Activated naive CD8-positive, alpha-beta T cell treated with anti-CD3 and anti-CD28 coated beads, Interleukin-2, amount 50 U/mL, for 16 hours (primary cell): ENCODE results near the gene FUT7.

ENCODE experiments used
- DNase-seq: peaks from one replicate; pipeline ENCODE4 v3.0.0-alpha.2; 2020; ENCODE audit warnings: low read depth, low spot score

Gene FUT7

GRCh38 chr9:137031904-137032640 is at the start of gene FUT7:
Gene FUT7, minus strand, starts transcription at chr9:137032088. Its CDS starts 97 bp downstream, at chr9:137031991.
- DNase-seq: no peak

GRCh38 chr9:137080260-137081122 is 48.6 kb upstream of the FUT7 start:
- no peak for DNase-seq

GRCh38 chr9:137079401-137079787 is 47.5 kb upstream of the FUT7 start:
- DNase-seq: no peak

GRCh38 chr9:137078701-137079400 is 47.0 kb upstream of the FUT7 start:
- no peak for DNase-seq

- no peak for DNase-seq
Observed at GRCh38 chr9:137077758-137078693, 46.1 kb upstream of the FUT7 start.

GRCh38 chr9:137077010-137077747 is 45.3 kb upstream of the FUT7 start, which contains the start of gene UAP1L1:
Gene UAP1L1, plus strand, starts transcription at chr9:137077517. Its CDS starts 16 bp downstream, at chr9:137077533.
- DNase-seq: no peak

- DNase-seq: no peak
Observed at GRCh38 chr9:137076636-137077009, 44.7 kb upstream of the FUT7 start.

- no peak for DNase-seq
Observed at GRCh38 chr9:137075275-137075775, 43.4 kb upstream of the FUT7 start.

GRCh38 chr9:137074657-137075274 is 42.9 kb upstream of the FUT7 start:
- DNase-seq: no peak

GRCh38 chr9:137073992-137074399 is 42.1 kb upstream of the FUT7 start:
- no peak for DNase-seq

GRCh38 chr9:137071282-137071681 is 39.4 kb upstream of the FUT7 start:
- no peak for DNase-seq

- no peak for DNase-seq
Observed at GRCh38 chr9:137070906-137071275, 39.0 kb upstream of the FUT7 start.

- peak; percentile 64 for DNase-seq
Observed at GRCh38 chr9:137070201-137070905, 38.5 kb upstream of the FUT7 start, which contains the start of gene SAPCD2. Gene SAPCD2, minus strand, starts transcription at chr9:137070557. Its CDS starts 97 bp downstream, at chr9:137070460.

- no peak for DNase-seq
Observed at GRCh38 chr9:137069508-137070091, 37.7 kb upstream of the FUT7 start.

- no peak for DNase-seq
Observed at GRCh38 chr9:137068539-137069507, 36.9 kb upstream of the FUT7 start.

GRCh38 chr9:137067860-137068538 is 36.1 kb upstream of the FUT7 start:
- DNase-seq: peak; percentile 75
